Fibroblast of skin of left biceps (primary cell): ENCODE data around the gene KIAA1328.
"Not testable (repeated sequence)": the region's sequence is repeated elsewhere in the genome, so short reads cannot be mapped to it uniquely, and the experiment has no call there.

Experiments
- DNase-seq, 2 experiments: peaks; one replicate each; pipeline ENCODE4 v3.0.0-alpha.2; 2013; ENCODE audit warnings: low read depth in 2 of 2

The KIAA1328 gene

DNA sequence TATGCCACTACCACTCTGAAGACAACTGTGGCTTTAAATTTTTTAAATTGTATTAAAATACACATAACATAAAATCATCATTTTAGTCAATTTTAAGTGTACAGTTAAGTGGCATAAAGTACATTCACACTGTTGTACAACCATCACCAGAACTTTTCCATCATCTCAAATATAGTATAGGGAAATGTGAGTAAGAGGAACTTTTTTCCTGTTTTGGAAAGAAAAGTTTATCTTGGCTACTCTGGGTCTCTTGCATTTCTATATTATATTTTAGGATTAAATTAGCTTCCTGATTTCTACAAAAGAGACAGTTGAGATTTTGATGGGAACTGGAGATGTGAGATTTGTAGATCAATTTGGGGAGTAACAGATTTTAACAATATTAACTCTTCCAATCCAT, 3.4 kb upstream of the KIAA1328 start:
- no peak for DNase-seq

DNA sequence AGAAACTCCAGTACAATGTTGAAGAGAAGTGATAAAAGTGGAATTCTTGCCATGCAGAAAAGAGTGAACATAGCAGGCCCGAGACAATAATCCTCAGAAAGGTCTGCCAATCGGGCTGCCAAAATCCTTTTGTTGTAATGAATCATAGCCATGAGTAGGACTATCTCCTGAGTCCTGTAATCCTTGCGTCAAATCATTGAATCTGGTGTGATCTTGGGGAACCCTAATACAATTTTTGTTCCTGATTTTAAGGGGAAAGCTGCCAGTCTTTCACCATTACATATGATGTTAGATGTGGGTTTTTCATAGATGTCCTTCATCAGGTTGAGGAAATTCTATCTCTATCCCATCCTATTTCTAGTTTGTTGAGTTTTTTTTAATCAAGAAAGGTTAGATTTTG, 2.4 kb upstream of the KIAA1328 start:
- DNase-seq: no peak

DNA sequence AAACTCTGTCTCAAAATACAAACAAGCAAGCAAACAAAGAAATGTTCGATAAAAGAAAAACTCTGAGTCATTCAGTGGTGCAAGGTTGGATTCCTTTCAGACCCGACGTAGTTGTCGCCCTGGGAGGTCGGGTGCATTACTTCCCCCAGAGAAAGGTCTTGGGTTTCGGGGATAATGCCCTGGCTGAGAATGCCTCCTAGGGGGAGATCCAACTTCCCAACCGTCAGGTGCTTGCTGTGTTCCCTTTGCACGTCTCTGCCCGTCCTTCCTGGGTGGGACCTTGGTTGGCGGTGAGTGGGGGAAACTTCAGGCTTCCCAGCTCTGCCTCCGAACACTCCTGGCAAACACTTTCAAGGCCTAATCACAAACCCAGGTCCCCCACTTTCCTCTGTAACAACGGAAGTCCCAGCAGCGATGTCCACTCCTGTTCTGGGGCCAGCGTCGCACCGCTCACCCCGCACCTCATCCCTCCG, 734 bp upstream of the KIAA1328 start:
- no peak for DNase-seq

DNA sequence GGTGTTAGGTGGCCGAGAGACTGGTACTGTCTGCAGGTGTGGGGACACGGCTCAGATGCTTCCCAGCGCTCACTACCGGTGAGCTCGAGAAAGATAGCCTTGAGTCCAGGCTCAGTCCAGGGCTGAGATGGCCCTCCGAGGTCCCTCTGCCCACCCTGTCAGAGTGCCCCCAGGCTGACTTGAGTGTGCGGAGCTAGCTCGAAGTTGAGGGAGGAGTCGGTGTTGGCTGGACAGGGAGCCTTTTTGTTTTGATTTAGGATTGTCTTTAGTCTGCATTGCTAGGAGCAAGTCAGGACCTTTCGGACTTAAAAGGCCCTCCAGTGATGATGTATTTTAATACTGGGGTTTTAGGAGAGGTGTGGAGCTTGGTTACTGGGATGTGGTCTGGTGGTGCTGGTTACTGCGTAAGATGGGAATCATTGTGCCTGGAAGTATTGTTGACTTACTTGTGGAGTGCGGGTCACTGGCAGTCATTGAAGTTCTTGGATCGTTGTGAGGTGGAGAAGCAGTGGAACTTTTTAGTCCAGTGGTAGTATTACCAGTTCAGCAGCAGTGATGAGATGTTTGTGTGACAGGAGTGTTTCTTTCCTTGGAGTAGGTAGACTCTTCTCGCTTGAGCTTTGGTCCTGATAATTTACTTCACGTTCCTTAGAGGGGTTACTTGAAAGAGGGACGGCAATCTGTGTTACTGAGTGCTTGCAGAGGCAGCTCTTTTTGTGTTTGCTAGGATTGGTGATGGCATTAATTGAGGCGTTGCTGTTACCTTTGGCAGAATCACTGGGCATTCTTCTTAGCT, 633 bp downstream of the KIAA1328 start:
- no peak for DNase-seq

DNA sequence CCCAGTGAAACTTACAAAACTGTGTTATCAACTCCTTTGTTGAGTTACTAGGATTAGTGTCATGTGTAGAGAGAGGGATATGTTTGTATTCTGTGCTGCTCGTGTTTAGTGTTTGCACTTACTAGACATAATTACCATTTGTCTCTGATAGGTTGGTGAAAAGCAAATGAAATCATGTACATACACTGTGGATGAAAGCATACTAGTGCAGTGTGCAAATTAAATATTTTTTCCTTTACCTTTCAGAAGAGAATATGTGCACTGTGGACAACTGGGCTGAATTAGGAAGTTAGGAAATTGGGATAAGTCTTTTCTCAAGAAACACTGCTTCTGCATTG, 1.2 kb downstream of the KIAA1328 start:
- DNase-seq: no peak

DNA sequence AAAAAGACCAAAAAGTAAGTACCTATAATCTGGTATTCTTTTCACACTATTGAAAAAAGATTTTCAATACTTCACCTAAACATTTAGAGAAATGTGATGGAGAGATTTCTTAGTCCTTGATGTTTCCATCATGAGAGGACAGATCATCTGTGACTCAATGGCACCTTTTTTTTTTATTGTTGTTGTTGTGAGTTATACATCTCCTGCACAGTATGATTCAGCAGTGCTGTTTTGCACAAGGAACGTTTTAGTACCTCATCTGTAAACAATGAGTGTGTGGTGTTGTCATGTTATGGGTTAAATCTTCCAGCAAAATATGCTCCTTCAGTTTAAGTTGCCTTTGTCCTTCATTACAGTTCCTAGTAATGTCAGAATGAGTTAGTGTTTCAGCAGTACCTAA, 2.2 kb downstream of the KIAA1328 start:
- DNase-seq: no peak

DNA sequence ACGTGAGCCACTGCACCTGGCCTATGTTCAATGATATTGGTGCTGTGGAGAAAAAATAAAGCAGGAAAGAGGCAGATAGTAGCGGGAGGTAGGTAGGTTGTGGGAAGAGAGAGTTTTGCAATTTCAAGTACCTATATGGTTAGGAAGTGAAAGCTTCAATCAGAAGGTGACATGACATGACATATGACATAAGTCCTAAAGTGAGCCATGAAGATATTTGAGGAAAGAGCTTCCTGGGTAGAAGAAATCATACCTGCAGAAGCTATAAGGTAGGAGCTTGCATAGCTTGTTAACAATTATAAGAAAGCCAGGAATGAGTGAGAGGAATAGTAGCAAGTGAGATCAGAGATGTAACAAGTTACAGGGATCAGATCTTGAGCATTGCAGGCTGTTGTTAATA, 4.2 kb downstream of the KIAA1328 start:
- no peak for DNase-seq

DNA sequence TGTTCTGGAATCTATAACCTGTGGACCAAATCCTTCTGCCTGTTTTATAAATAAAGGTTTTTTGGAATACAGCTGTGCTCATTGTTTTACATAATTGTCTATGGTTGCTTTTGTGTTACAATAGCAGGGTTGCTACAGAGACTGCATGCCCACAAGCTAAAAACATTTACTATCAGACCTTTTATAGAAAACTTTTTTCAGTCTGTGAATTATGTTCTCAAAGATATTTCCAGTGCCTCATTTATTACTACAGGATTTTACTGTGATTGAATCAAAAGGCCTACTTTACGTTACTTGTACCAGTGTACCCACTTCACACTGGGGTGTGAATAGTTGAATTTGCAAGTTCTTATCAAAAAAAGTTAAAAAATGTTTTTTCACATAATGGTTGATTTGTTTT, 7.0 kb downstream of the KIAA1328 start:
- DNase-seq: no peak

DNA sequence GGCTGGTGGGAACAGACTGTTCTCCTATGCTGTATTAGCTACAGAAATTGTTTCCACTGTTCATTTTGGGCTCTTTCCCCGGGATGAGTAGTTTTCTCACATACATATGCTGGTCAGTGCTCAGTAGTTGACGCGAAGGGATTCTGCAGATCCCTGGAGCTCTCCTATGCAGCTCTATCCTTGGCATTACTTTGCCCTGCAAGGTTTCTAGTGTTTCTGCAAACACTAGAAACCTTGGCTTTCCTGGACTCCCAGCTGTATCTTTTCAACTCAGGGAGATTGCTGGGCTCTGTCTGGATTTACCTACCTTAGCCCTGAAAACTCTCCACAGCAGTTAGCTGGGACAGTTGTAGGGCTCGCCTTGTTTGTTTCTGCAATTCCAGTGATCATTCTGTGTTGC, 10.9 kb downstream of the KIAA1328 start:
- no peak for DNase-seq

DNA sequence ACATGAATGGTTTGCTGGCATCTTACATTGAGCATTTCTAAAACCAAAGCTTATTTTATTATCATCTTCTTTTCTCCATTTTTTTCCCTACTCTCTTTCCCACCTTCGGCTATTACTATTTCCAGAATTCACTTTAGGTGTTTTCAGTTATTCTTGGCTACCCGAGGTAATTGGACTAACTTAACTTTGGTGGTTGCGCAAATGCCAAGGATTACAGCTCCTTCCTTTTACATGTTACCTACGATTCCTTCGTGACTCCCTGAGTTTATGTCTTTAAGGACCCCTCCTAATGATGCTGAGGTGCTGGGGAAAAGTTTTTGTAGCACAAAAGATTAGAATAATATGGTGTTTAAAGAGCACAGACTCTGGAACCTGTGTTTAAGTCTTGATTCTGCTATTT, 14.3 kb downstream of the KIAA1328 start:
- DNase-seq: no peak

DNA sequence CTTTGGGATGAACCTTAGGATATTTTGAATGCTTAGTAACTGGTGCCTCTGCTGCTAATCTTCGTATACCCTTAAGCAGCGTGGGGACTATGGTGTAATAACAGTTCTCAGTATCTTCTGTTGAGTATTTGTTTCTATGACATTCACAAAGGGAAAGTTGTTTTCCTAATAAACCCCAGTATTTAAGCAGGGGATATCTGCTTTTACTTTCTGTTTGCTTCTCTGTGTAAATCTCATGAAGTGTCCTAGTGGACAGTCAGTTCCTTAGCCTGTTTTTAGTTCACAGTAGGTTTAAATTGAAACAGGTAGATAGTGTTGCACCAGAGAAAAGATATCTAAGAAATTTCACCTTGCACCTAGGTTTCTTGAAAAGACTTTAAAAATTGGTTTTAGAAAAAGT, 14.9 kb downstream of the KIAA1328 start:
- DNase-seq: no peak

DNA sequence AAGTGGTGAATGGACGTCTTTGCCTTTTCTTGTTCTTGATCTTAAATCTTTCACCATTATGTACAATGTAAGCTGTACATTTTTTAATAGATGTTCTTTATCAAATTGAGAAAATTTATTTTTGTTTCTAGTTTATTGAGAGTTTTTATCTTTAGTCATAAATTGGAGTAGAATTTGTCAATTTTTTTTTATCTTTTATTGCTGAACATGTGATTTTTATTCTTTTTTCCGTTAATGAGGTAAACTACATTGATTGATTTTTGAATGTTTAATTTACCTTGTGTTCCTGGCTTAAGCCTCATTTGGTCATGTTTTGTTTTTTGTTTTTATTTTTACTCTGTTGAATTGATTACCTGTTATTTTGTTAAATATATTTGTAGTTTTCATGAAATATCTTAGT, 19.7 kb downstream of the KIAA1328 start:
- DNase-seq: no peak

DNA sequence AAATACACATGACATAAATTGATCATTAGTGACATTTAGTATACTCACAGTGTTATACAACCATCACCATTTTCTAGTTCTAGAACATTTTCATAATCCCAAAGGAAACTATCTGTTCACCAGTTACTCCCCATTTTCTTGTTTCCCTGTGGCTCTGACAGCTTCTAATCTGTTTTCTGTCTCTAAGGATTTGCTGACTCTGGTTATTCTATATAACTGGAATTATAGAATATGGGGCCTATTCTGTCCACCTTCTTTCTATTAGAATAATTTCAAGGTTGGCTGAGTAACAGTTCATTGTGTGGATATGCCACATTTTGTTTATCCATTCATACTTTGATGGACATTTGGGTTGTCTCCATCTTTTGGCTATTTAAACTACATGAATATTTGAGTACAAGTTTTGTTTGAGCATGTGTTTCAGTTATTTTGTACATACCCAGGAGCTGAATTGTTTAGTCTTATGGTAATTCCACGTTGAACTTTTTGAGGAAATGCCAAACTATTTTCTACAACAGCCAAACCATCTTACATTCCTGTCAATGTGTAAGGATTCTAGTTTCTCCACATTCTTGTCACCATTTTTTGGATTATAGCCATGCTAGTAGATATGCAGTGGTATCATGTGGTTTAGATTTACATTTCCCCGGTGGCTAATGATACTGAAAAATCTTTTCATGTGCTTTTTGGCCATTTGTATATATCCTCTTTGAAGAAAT, 20.5 kb downstream of the KIAA1328 start:
- DNase-seq: peak; percentile 87 to 92

DNA sequence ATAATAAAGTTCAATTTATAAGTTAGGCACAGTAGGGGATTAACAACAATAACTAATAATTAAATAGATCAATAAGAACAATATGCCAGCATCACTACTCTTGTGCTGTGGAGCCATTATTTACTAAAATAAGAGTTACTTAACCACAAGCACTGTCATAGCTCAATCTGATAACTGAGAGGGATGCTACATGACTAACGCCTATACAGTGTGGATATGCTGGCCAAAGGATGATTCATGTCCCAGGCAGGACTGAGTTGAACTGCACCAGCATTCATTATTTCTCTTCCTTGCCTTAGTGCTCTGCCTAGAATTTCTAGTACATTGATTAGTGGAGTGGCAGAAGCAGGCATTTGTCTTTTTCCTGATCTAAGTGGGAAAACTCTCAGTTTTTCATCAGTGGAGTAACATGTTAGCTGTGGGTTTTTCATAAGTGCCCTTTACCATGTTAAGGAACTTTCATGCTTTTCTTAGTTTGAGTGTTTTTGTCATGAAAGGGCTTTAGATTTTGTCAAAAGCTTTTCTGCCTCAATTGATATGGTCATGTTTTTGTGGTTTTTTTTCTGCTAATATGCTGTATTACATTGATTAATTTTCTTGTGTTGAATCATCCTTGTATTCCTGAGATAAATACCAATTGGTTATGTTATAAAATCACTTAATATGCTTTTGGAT, 21.7 kb downstream of the KIAA1328 start:
- DNase-seq: peak; percentile 76 to 78

DNA sequence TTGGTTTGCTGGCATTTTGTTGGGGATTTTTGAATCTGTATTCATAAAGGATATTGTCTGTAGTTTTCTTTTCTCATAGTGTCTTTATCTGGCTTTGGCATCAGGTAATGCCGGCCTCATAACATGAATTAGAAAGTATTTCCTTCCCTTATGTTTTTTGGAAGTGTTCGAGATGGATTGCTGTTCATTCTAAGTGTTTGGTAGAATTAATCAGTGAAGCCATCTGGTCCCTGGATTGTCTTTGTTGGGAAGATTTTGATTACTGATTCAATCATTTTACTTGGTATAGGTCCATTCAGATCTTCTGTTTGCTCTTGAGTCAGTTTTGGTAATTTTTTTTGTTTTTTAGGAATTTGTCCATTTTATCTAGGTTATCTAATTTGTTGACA, 22.3 kb downstream of the KIAA1328 start:
- DNase-seq: no peak

DNA sequence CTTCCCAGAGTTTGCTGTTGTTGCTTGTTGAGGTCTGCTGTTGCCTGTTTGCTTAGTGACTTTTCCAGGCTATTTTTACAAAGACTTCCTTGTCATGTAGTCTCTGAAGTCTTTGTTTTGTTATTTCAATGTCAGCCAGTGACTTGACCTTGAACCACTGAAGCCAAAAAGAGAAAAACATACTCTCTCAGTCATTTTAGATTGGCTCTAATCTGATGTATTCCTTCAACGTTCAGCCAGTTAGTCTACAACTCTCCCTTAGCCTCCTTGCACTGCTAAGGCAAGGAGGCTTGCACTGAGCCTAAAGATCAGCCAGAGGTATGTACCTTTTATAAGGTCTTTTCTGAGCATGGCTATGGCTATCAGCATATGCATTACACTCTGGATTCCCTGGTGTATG, 27.9 kb downstream of the KIAA1328 start:
- no peak for DNase-seq

DNA sequence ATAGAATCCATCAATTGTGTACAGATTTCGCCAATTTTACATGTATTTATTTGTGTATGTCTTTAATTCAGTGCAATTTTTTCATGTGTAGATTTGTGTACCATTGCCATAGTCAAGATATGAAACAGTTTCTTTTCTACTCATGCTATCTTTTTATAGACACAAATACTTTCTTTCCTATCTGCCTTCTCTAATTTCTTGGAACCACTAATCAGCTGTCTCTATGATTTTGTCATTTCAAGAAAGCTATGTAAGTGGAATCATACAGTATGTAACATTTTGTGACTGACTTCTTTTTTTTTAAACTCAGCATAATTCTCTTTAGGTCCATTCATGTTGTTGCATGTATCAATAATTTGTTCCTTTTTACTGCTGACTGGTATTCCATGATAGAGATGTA, 33.3 kb downstream of the KIAA1328 start:
- no peak for DNase-seq

DNA sequence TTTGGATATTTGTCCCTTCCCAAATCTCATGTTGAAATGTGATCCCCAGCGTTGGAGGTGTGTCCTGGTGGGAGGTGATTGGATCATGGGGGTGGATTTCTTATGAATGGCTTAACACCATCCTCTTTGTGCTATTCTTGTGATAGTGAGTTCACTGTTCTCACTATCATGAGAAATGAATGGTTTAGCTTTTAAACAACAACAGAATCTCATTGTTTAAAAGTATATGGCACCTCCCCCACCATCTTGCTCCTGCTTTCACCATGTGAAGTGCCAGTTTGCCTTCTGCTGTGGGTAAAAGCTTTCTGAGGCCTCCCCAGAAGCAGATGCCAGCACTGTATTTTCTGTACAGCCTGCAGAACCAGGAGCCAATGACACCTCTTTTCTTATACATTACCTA, 38.1 kb downstream of the KIAA1328 start:
- DNase-seq: no peak

DNA sequence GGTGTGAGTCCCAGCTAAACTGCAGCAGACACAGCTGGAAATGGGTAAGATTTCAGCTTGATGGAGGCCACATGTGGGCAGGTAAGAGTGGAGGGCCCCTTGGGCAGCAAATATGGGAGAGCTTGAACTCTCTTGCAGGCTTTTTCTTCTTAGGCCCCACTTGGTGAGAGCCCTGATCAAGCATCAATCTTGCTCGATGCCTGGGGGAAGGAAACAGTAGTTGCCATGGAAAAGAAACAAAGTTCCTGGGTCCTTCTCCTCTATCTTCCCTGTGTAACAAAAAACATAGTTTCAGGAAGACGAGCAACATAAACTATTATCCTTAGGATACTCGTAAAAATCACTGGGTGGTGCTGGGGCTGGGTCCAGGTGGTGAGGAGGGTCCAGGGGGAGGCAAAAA, 42.9 kb downstream of the KIAA1328 start:
- DNase-seq: no peak

DNA sequence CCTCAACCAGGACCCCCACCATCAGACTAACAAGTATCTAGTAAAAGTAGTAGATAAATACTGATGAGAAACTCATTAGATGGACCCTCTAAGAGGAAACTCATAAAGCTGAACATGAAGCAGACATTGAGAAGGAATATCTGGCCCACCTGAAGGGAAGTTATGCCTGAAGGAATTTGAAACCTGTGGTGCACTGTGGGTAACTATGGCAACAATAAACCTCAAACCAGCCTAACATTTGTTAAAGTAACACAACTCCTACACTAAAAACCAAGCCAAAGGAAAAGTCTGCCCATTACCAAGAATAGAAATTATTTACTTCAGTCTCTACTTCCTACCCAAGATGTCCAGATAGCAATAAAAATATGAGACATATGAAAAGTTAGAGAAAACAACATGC, 43.4 kb downstream of the KIAA1328 start:
- no peak for DNase-seq

DNA sequence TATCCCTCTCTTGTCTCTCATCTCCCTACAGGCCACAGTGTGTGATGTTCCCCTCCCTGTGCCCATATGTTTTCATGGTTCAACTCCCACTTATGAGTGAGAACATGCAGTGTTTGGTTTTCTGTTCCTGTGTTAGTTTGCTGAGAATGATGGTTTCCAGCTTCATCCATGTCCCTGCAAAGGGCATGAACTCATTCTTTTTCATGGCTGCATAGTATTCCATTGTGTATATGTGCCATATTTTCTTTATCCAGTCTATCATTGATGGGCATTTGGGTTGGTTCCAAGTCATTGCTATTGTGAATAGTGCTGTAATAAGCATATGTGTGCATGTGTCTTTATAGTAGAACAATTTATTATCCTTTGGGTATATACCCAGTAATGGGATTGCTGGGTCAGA, 44.9 kb downstream of the KIAA1328 start:
- DNase-seq: not testable (repeated sequence)

DNA sequence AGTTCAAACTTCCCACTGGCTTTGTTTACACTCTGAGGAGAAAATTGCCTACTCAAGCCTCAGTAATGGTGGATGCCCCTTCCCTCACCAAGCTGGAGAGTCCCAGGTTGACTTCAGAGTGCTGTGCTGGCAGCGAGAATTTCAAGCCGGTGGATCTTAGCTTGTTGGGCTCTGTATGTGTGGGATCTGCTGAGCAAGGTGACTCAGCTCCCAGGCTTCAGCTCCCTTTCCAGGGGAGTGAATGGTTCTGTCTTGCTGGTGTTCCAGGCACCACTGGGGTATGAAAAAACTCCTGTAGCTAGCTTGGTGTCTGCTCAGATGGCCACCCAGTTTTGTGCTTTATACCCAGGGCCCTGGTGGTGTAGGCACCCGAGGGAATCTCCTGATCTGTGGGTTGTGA, 50.9 kb downstream of the KIAA1328 start:
- not testable (repeated sequence) for DNase-seq

DNA sequence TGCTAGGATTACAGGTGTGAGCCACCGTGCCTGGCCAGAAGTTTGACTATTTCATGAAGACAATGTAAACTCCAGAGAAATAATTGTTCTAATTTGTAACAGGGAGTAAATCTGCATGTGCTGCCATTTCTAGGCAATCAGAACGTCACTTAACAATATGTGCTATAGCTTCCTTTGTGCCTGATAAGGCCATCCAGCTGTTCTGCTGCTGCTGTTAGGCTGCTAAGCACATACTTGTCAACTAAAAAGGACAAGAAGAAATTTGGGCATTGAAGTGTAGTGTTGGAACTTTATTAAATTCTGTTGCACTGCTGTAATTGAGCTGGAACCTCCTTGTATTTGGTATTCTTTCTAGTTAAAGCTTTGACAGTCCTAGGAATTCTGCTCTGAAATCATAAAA, 57.1 kb downstream of the KIAA1328 start:
- DNase-seq: no peak
